Left lung (tissue), 10 donors: ENCODE data around the gene ARNT2. TPM values are rescaled to one million over a fixed set of nuclear protein-coding genes. Genes with fewer than 3 reads are reported as not detected.

Source experiments
- ATAC-seq: fragments of 200-7000 bp; cut with Tn5 transposase; one replicate; pipeline ENCODE4 v1.9.1; 2020; ENCODE audit warnings: moderate library complexity
- DNase-seq, 4 donors: peaks; one replicate each; pipeline ENCODE4 v3.0.0-alpha.2; 2013 to 2020
- H3K27ac ChIP-seq, 2 donors: fragments of 200-600 bp; sonication (generic) in 1 of 2; one replicate each; pipeline versions ENCODE4 v1.5.0 to v1.8.0; 2020 to 2021
- H3K27me3 ChIP-seq, 2 donors: fragments of 200-600 bp; sonication (generic) in 1 of 2; one replicate each; pipeline versions ENCODE4 v1.5.0 to v1.8.0; 2020 to 2021
- H3K36me3 ChIP-seq, 2 donors: fragments of 200-600 bp; sonication (generic) in 1 of 2; one replicate each; pipeline versions ENCODE4 v1.5.0 to v1.8.0; 2020 to 2021
- H3K4me1 ChIP-seq, 2 donors: fragments of 200-600 bp; one replicate each; pipeline ENCODE4 v1.8.0; 2021
- H3K4me3 ChIP-seq, 2 donors: fragments of 200-600 bp; sonication (generic) in 1 of 2; one replicate each; pipeline versions ENCODE4 v1.5.0 to v1.8.0; 2020 to 2021; ENCODE audit warnings: mild to moderate bottlenecking in 1 of 2
- H3K9me3 ChIP-seq, 2 donors: fragments of 200-600 bp; sonication (generic) in 1 of 2; one replicate each; pipeline versions ENCODE4 v1.5.0 to v1.8.0; 2020 to 2021
- intact Hi-C, 2 donors: fragments of 100-400 bp; cut with DNase I; formaldehyde crosslinking; loops; one replicate each; pipeline versions ENCODE4 v1.11.2 to v1.14.2; 2022
- polyA plus RNA-seq, 6 donors: library from polyadenylated mRNA; unstranded; fragments of 120-200 nt; gene quantifications; one replicate each; pipeline ENCODE4 v1.2.1, GENCODE V29; 2013; ENCODE audit not compliant: insufficient read length in 6 of 6
- total RNA-seq, 2 donors: library from RNA; stranded (reverse); fragmentation: NEBNext Ultra II Directional; extraction: Animal tissue kit (Norgen Biotek cat#: 25700); gene quantifications; one replicate each; pipeline ENCODE4 v1.2.1, GENCODE V29; 2021
- TF ChIP-seq, protein P1 (sequence below), 2 donors: fragments of 200-600 bp; sonication (generic) in 1 of 2; IDR thresholded peaks; one replicate each; pipeline versions ENCODE4 v1.5.0 to v1.8.0; 2021; ENCODE audit warnings: antibody characterized with exemption in 2 of 2
- donor health status: DM: no; HTN: yes; CAD: no.
- donor health status: DM: no; HTN: no; CAD: no.

Gene ARNT2
- total and polyA plus RNA-seq, 8 donors = 9.7 to 50.8 (median 33.7) TPM

DNA sequence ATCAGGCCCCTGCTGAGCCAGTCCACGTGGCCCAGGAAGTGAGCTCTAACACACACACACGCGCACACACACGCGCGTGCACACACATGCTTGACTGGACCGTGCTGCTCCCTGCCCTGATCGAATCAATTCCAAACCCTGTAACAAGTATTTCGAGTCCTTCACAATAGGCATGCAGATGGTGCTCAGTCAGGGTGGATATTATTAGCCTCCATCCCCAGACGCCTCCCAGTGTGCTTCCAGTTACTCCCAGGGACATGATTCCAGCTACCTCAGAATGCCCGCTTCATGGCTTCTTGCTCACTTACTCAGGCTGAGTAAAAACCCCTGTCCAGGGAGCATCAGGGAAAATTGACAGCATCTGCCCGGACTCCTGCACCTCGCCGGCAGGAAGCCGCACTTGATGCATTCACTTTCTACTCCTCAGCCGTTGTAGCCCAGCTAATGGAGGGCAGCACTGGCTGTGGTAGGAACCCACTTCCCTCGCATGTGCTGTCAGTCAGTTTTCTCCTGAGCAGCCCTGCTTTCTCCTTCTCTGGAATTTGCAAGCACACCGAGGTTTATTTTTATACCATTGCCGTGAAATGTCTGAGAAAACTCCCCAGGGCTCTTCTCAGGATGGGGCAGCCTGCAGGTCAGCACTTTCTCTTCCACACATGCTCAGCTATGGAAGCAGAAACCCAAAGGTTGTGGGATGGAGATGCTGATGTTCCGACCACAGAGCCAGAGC is 164.9 kb downstream of the ARNT2 start:
- H3K27me3 ChIP-seq = no peaks in the 10 kb centered on the region
- TF ChIP-seq, protein P1, sequence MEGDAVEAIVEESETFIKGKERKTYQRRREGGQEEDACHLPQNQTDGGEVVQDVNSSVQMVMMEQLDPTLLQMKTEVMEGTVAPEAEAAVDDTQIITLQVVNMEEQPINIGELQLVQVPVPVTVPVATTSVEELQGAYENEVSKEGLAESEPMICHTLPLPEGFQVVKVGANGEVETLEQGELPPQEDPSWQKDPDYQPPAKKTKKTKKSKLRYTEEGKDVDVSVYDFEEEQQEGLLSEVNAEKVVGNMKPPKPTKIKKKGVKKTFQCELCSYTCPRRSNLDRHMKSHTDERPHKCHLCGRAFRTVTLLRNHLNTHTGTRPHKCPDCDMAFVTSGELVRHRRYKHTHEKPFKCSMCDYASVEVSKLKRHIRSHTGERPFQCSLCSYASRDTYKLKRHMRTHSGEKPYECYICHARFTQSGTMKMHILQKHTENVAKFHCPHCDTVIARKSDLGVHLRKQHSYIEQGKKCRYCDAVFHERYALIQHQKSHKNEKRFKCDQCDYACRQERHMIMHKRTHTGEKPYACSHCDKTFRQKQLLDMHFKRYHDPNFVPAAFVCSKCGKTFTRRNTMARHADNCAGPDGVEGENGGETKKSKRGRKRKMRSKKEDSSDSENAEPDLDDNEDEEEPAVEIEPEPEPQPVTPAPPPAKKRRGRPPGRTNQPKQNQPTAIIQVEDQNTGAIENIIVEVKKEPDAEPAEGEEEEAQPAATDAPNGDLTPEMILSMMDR (IDR thresholded peaks at IDR 0.05) = no peak
- DNase-seq = no peak
- no peak overlapping the region for H3K4me3 ChIP-seq
- intact Hi-C loops = loop anchor here in 1 of 2 donors (5.0 kb wide), 1 partner anchor 208 kb away; the partner anchor contains the start of gene CEMIP
- no peaks in the 10 kb centered on the region for H3K9me3 ChIP-seq
- no peaks in the 10 kb centered on the region for H3K36me3 ChIP-seq
- ATAC-seq = no peak
- peaks cover 7% of the 10 kb centered on the region in 2 donors for H3K4me1 ChIP-seq
- no peak overlapping the region for H3K27ac ChIP-seq

DNA sequence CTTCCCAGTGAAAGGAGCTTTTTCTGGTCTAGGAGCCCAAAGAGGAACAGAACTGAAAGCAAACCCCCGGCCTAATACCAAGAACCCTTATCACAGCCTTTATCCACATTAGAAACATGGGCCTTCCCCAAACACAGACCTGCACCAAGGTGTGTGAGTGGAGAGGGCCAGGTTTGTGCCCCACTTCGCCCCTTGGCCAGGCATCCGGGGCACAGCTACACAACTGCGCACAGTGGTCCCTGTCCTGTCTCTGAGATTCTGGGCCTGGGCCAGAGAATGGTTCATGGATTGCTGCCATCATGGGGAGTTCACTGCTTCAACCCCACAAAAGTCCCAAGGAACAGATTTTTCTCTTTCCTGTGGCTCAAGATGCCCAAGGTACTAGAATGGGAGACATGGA is 165.5 kb downstream of the ARNT2 start:
- DNase-seq (no peak), ATAC-seq (no peak)
- TF ChIP-seq, protein P1 (IDR thresholded peaks at IDR 0.05) = no peak
- intact Hi-C loops = loop anchor here in 1 of 2 donors (5.0 to 10.0 kb wide), 3 partner anchors 115 to 403 kb away; partner anchors contain the start of gene CEMIP
- Histone ChIP-seq H3K9me3 (no peaks in the 10 kb centered on the region), H3K27ac (no peak overlapping the region), H3K4me3 (no peak overlapping the region), H3K27me3 (no peaks in the 10 kb centered on the region), H3K4me1 (peaks cover 7% of the 10 kb centered on the region in 2 donors), H3K36me3 (no peaks in the 10 kb centered on the region)

DNA sequence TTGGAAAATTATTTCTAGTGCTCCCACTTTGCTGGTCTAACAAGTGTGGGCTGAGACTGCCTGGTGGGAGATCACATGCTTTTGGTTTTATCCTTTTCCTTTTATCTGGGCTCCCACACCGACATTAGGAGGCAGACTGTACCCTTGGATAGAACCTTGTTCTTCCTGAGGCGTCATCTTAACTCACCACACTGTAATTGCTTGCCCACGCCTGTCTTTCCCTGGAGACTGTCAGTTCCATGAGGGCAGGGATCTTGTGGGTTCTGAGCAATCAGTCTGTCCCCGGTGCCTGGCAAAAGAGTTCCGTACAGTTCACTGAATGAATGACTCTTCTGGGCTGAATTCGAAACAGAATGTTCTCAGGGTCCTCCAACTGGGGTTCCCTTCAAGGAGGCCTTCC is 166.4 kb downstream of the ARNT2 start:
- no peak overlapping the region for H3K4me3 ChIP-seq
- intact Hi-C loops = loop anchor here in 1 of 2 donors (5.0 to 10.0 kb wide), 2 partner anchors 116 to 402 kb away; no protein-coding TSS in a partner anchor
- TF ChIP-seq, protein P1 (IDR thresholded peaks at IDR 0.05) = no peak
- ATAC-seq (no peak), DNase-seq (no peak)
- H3K9me3 ChIP-seq = no peaks in the 10 kb centered on the region
- no peak overlapping the region for H3K27ac ChIP-seq
- H3K27me3 ChIP-seq = no peaks in the 10 kb centered on the region
- H3K4me1 ChIP-seq = peaks cover 7% of the 10 kb centered on the region in 2 donors
- peaks cover 0 to 3% of the 10 kb centered on the region in 2 donors for H3K36me3 ChIP-seq

DNA sequence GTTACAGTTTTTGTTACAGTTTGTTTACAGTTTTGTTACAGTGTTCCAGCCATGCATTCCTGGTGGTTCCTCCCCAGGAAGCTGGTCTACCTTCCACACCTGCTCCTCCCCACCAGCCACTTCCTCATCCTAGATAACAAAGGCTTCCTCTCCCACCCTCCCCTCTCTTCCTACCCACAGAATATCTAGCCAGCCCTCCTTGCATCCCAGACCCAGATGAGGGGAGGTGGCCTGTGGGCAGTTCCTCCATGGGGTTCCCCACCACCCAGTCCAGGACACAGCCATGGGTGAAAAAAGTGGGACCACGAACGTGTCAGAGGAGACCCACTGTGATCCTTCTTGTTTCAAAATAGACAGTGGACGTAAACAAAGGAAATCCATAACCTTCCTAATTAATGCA is 168.2 kb downstream of the ARNT2 start:
- peaks cover 5 to 7% of the 10 kb centered on the region in 2 donors for H3K4me1 ChIP-seq
- intact Hi-C loops = loop anchor here in 1 of 2 donors (5.0 to 10.0 kb wide), 2 partner anchors 118 to 400 kb away; no protein-coding TSS in a partner anchor
- no peak for DNase-seq

DNA sequence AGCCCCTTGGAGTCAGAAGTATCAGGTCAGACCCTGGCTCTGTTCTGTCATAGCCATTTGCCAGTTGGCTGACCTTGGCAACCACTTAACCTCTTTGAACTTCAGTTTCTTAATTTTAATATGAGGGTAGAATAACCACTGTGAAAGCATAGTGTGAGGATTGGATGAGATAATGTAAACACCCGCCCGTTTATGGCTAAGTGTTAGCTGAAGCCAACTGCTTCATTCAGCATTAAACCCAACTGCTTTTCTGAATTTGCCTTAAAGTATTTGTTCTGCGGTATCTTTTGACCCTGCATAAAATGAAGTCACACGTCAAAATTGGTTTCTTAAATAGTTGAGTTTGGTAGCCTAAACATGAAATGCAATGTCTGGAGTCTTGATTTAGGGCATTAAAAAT is 169.4 kb downstream of the ARNT2 start:
- intact Hi-C loops = loop anchor here in 1 of 2 donors (5.0 to 10.0 kb wide), 2 partner anchors 119 to 399 kb away; no protein-coding TSS in a partner anchor
- Histone ChIP-seq H3K4me3 (no peak overlapping the region), H3K4me1 (no peaks in the 10 kb centered on the region), H3K9me3 (no peaks in the 10 kb centered on the region), H3K27me3 (no peaks in the 10 kb centered on the region), H3K36me3 (peaks cover 0 to 13% of the 10 kb centered on the region in 2 donors), H3K27ac (no peak overlapping the region)
- peak in 1 of 4 donors; percentile 29 for DNase-seq
- TF ChIP-seq, protein P1 (IDR thresholded peaks at IDR 0.05) = no peak
- no peak for ATAC-seq

More for the DNA sequence above, 168.2 kb downstream of the ARNT2 start:
- H3K27ac ChIP-seq = no peak overlapping the region
- TF ChIP-seq, protein P1 (IDR thresholded peaks at IDR 0.05) = no peak
- no peak for ATAC-seq
- no peaks in the 10 kb centered on the region for H3K9me3 ChIP-seq
- H3K27me3 ChIP-seq = no peaks in the 10 kb centered on the region
- peaks cover 0 to 13% of the 10 kb centered on the region in 2 donors for H3K36me3 ChIP-seq
- H3K4me3 ChIP-seq = no peak overlapping the region
